Smooth muscle cell of trachea (primary cell): ENCODE results near the gene ZNF76. TPM values are rescaled to one million over a fixed set of nuclear protein-coding genes. Genes with fewer than 3 reads are reported as not detected.

ENCODE experiments used
- total RNA-seq: library from RNA; depleted of rRNA; stranded (reverse); fragments of >200 nt; gene quantifications from 2 replicates; pipeline ENCODE4 v1.2.1, GENCODE V29; 2014

ZNF76 gene
- 20.9 and 21.0 TPM in 2 replicates for total RNA-seq

GRCh38 chr6:35259194-35259947 is at the start of gene ZNF76:
Gene ZNF76, plus strand, starts transcription at chr6:35259735. Its CDS starts 21,417 bp downstream, at chr6:35281152.

GRCh38 chr6:35213824-35214756 is 45.4 kb upstream of the ZNF76 start, which contains the start of gene SCUBE3:
Gene SCUBE3, plus strand, starts transcription at chr6:35213956. Its CDS starts 463 bp downstream, at chr6:35214419.

GRCh38 chr6:35297601-35298481 is 38.3 kb downstream of the ZNF76 start, which contains the start of gene DEF6:
Gene DEF6, plus strand, starts transcription at chr6:35297818. Its CDS starts 39 bp downstream, at chr6:35297857.

GRCh38 chr6:35342258-35343091 is 82.9 kb downstream of the ZNF76 start, which contains the start of gene PPARD:
Gene PPARD, plus strand, starts transcription at chr6:35342558. Its CDS starts 68,530 bp downstream, at chr6:35411088.

Other genes starting within 250 kb of the ZNF76 start
- 0.15 TPM in 1 of 2 replicates, not detected in the other for gene TCP11, start 118.4 kb upstream of the ZNF76 start, total RNA-seq
- gene SCUBE3, start 45.8 kb upstream of the ZNF76 start, total RNA-seq, result 0.44 and 1.5 TPM in 2 replicates
- gene DEF6, start 38.1 kb downstream of the ZNF76 start, total RNA-seq, result 0.50 and 0.87 TPM in 2 replicates
- 11.2 and 11.7 TPM in 2 replicates for gene PPARD, start 82.8 kb downstream of the ZNF76 start, total RNA-seq
- gene FANCE, start 192.6 kb downstream of the ZNF76 start, total RNA-seq, result 6.3 and 7.6 TPM in 2 replicates
- 1,896 and 2,774 TPM in 2 replicates for gene RPL10A, start 208.7 kb downstream of the ZNF76 start, total RNA-seq
- gene TEAD3, start 237.3 kb downstream of the ZNF76 start, total RNA-seq, result 12.9 and 13.5 TPM in 2 replicates